HEK293T (cell line): Measurements from ENCODE around the gene PHKA1.
"Not testable (repeated sequence)": the region's sequence is repeated elsewhere in the genome, so short reads cannot be mapped to it uniquely, and the experiment has no call there.

ENCODE experiments used
- CTCF ChIA-PET: fragments of 350-600 bp; formaldehyde crosslinking; extraction: SDS; loops from one replicate; lab custom pipeline; 2021; ENCODE audit warnings: antibody characterized with exemption, inconsistent platforms; lab: Yijun Ruan, JAX
- POLR2A ChIA-PET: fragments of 350-600 bp; formaldehyde crosslinking; extraction: SDS; loops from one replicate; lab custom pipeline; 2020; ENCODE audit warnings: antibody characterized with exemption, inconsistent platforms; lab: Yijun Ruan, JAX
- DNase-seq: peaks from one replicate; pipeline ENCODE4 v3.0.0; 2012; ENCODE audit warnings: mixed read lengths; ENCODE audit errors: extremely low spot score
- ARNT ChIP-seq: fragments of 450-650 bp; IDR thresholded peaks from 2 replicates; pipeline ENCODE4 v1.6.1; 2017; ENCODE audit warnings: mild to moderate bottlenecking
- BHLHE40 ChIP-seq: fragments of 450-650 bp; IDR thresholded peaks from 2 replicates; pipeline ENCODE4 v1.6.1; 2016; ENCODE audit warnings: mild to moderate bottlenecking, moderate library complexity, borderline replicate concordance
- CTBP1 ChIP-seq: fragments of 450-650 bp; IDR thresholded peaks from 2 replicates; pipeline ENCODE4 v1.6.1; 2016; ENCODE audit warnings: borderline replicate concordance
- ELF4 ChIP-seq: fragments of 450-650 bp; IDR thresholded peaks from 2 replicates; pipeline ENCODE4 v1.6.1; 2017; ENCODE audit warnings: antibody characterized with exemption
- FOXA1 ChIP-seq: fragments of 450-650 bp; IDR thresholded peaks from 2 replicates; pipeline ENCODE4 v1.6.1; 2016; ENCODE audit warnings: mild to moderate bottlenecking
- FOXK2 ChIP-seq: fragments of 450-650 bp; IDR thresholded peaks from 2 replicates; pipeline ENCODE4 v1.6.1; 2016; ENCODE audit warnings: mild to moderate bottlenecking
- FOXM1 ChIP-seq: fragments of 450-650 bp; IDR thresholded peaks from 2 replicates; pipeline ENCODE4 v1.6.1; 2017; ENCODE audit warnings: mild to moderate bottlenecking, borderline replicate concordance
- HDGF ChIP-seq: fragments of 450-650 bp; IDR thresholded peaks from 2 replicates; pipeline ENCODE4 v1.6.1; 2017; ENCODE audit warnings: antibody characterized with exemption, borderline replicate concordance
- L3MBTL2 ChIP-seq: fragments of 450-650 bp; conservative IDR thresholded peaks from 2 replicates; pipeline ENCODE4 v1.6.1; 2016; ENCODE audit warnings: mild to moderate bottlenecking
- LEF1 ChIP-seq: fragments of 450-650 bp; IDR thresholded peaks from 2 replicates; pipeline ENCODE4 v1.6.1; 2017; ENCODE audit warnings: mild to moderate bottlenecking, borderline replicate concordance
- NFRKB ChIP-seq: fragments of 450-650 bp; IDR thresholded peaks from 2 replicates; pipeline ENCODE4 v1.6.1; 2016; ENCODE audit warnings: mild to moderate bottlenecking, moderate library complexity
- PKNOX1 ChIP-seq: fragments of 450-650 bp; IDR thresholded peaks from 2 replicates; pipeline ENCODE4 v1.6.1; 2016
- SP1 ChIP-seq: fragments of 450-650 bp; IDR thresholded peaks from 2 replicates; pipeline ENCODE4 v1.6.1; 2017
- SUZ12 ChIP-seq: fragments of 450-650 bp; IDR thresholded peaks from 2 replicates; pipeline ENCODE4 v1.6.1; 2016; ENCODE audit warnings: mild to moderate bottlenecking
- TARDBP ChIP-seq: fragments of 450-650 bp; IDR thresholded peaks from 2 replicates; pipeline ENCODE4 v1.6.1; 2016
- ZNF384 ChIP-seq: fragments of 450-650 bp; IDR thresholded peaks from 2 replicates; pipeline ENCODE4 v1.6.1; 2016

The PHKA1 gene

GRCh38 chrX:72573158-72573511, 141.0 kb downstream of the PHKA1 start:
- TF ChIP-seq CTBP1 (no peak), ZNF384 (peak; percentile 95)
- no peak for DNase-seq
- POLR2A ChIA-PET, result no interaction called here
- CTCF ChIA-PET, result no interaction called here

- DNase-seq, result peak; percentile 84
- ChIA-PET POLR2A (no interaction called here), CTCF (interaction anchor here (0.6 kb wide), 1 partner anchor 17 kb away, joined by 3 read pairs; no protein-coding TSS in a partner anchor)
- TF ChIP-seq FOXA1 (no peak), CTBP1 (peak; percentile 92), HDGF (no peak), NFRKB (peak; percentile 36; the same call in 1 of the 2 replicates), FOXK2 (peak; percentile 74; the same call in 1 of the 2 replicates), ZNF384 (no peak), ELF4 (peak; percentile 93), SUZ12 (peak; percentile 76), PKNOX1 (peak; percentile 40; the same call in 1 of the 2 replicates), L3MBTL2 (peak; percentile 28; the same call in 1 of the 2 replicates)
Observed at GRCh38 chrX:72572248-72573157, 141.6 kb downstream of the PHKA1 start, which contains the start of gene HDAC8. Gene HDAC8, minus strand, starts transcription at chrX:72572843. Its CDS starts 82 bp downstream, at chrX:72572761.

GRCh38 chrX:72569786-72570185, 144.3 kb downstream of the PHKA1 start:
- DNase-seq, result no peak
- no peak for TF ChIP-seq PKNOX1
- no peak for TF ChIP-seq FOXK2
- no peak for TF ChIP-seq ZNF384
- TF ChIP-seq FOXA1, result no peak
- no peak for TF ChIP-seq FOXM1
- TF ChIP-seq ELF4, result no peak
- TF ChIP-seq HDGF, result no peak
- TF ChIP-seq L3MBTL2, result no peak
- no peak for TF ChIP-seq NFRKB
- TF ChIP-seq CTBP1, result no peak
- TF ChIP-seq ARNT, result no peak
- no peak for TF ChIP-seq TARDBP
- POLR2A ChIA-PET, result no interaction called here
- CTCF ChIA-PET, result no interaction called here

- no peak for DNase-seq
- CTCF ChIA-PET, result no interaction called here
- no peak for TF ChIP-seq LEF1
- TF ChIP-seq TARDBP, result no peak
- no peak for TF ChIP-seq SP1
- TF ChIP-seq FOXA1, result no peak
- no peak for TF ChIP-seq CTBP1
- no peak for TF ChIP-seq ZNF384
- TF ChIP-seq PKNOX1, result no peak
- TF ChIP-seq HDGF, result no peak
- no peak for TF ChIP-seq ARNT
- no peak for TF ChIP-seq FOXK2
- TF ChIP-seq BHLHE40, result no peak
- TF ChIP-seq FOXM1, result no peak
- TF ChIP-seq NFRKB, result no peak
- TF ChIP-seq ELF4, result no peak
- POLR2A ChIA-PET, result no interaction called here
Observed at GRCh38 chrX:72568406-72569092, 145.6 kb downstream of the PHKA1 start.

- DNase-seq, result no peak
- CTCF ChIA-PET, result no interaction called here
- TF ChIP-seq LEF1 (no peak), TARDBP (no peak), HDGF (no peak), CTBP1 (no peak), BHLHE40 (no peak), NFRKB (no peak)
- POLR2A ChIA-PET, result no interaction called here
Observed at GRCh38 chrX:72566448-72566847, 147.7 kb downstream of the PHKA1 start.

- CTCF ChIA-PET, POLR2A ChIA-PET, DNase-seq: not testable (repeated sequence)
Observed at GRCh38 chrX:72559655-72560054, 154.5 kb downstream of the PHKA1 start.
